Lung microvascular endothelial cell (primary cell): ENCODE data around the gene AFF3. TPM values are rescaled to one million over a fixed set of nuclear protein-coding genes. Genes with fewer than 3 reads are reported as not detected.

ENCODE experiments used
- DNase-seq, 2 donors: peaks; one replicate each; pipeline versions ENCODE4 v3.0.0 to v3.0.0-alpha.2; 2010; ENCODE audit warnings: low read depth in 2 of 2
- total RNA-seq: library from RNA; depleted of rRNA; stranded (reverse); fragments of >200 nt; gene quantifications from 2 replicates; pipeline ENCODE4 v1.2.1, GENCODE V29; 2014

Gene AFF3
- total RNA-seq, 1 donor from 2014 or later, result under 0.01 TPM

DNA sequence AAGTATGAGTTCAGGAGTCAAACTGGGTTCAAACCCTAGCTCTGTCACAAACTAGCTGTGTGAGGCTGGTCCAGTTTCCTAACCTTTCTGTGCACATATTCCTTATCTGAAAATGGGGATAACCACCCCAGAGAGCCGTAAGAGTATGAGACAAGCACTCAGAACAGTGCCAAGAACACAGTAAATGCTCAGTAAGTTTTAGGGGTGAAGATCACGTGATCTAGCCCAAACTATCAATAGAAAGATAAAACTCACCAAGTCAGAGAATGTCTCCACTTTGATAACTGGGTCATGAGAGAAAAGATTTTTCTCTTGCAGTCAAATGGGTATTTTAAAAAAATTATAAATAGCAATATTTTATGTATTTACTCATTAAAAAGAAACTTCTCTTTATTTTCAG lies 433.2 kb downstream of the AFF3 start:
- no peak for DNase-seq

DNA sequence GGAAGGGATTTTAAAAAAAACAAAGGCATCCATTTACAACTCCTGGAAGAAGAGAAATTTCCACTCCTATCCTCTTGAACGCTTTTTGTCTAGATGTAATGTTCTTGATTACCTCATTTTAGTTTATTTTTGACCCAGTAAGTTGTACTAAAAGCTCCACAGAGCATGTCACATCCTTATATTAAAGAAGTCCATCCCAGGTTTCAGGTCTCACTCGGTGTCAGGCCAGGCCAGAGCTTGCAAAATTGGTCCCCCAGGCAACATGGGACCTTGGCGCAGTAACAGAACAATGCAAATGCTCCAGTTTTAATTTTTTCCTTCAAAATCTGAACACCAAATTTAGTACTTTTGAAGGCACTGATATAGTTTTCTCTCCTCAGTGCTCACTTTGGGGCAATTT lies 434.2 kb downstream of the AFF3 start:
- DNase-seq, result no peak

DNA sequence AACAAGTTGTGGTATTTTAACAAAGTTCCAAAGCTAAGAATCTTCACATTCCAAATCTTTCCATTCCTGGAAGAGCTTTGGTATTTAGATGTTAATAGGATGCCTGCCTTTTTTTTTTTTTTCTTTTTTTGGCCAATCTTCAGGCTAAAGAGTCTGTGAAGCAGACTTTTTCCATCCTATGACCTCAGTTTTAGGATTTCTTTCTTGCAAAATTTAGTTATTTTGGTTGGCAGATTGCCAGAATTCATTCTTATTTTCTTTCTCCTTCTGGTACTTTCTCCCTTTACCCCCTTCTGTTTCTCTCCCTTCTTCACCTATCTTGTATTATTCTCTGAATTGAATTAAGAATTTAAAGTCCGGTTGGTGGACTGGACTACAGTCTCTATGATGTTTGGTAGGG lies 434.8 kb downstream of the AFF3 start:
- no peak for DNase-seq

DNA sequence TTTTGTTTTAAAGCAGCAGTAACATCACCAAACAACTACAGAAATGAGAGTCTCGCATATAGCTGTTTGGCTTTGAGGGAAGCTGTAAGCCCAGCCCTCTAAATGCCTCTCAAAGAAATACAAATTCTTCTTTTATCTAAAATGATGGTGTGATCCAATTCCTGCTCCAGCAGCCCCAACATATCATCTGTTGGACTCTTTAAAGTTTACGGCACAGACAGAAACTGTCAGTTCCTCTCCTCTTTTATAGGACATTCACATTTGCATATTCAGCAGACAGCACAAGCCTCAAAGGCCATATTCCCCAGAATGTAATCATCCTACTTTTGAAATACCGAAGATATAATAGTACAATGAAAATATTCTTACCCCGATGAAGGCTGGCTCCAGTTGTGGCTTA lies 435.7 kb downstream of the AFF3 start:
- DNase-seq, result no peak

DNA sequence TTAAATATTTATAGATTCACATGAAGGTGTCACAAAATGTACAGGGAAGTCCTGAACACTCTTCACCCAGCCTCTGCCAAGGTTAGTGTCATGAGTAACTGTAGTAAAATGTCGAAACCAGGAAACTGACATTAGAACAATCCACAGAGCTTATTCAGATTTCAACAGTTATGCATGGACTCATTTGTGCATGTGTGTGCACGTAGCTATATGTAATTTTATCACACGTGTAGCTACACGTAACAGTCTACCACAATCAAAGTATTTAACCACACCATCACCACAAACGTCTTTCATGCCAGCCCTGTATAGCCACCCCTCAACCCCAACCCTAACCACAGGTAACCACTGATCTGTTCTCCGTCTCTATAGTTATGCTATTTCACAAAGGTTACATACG lies 440.9 kb downstream of the AFF3 start:
- DNase-seq, result no peak

DNA sequence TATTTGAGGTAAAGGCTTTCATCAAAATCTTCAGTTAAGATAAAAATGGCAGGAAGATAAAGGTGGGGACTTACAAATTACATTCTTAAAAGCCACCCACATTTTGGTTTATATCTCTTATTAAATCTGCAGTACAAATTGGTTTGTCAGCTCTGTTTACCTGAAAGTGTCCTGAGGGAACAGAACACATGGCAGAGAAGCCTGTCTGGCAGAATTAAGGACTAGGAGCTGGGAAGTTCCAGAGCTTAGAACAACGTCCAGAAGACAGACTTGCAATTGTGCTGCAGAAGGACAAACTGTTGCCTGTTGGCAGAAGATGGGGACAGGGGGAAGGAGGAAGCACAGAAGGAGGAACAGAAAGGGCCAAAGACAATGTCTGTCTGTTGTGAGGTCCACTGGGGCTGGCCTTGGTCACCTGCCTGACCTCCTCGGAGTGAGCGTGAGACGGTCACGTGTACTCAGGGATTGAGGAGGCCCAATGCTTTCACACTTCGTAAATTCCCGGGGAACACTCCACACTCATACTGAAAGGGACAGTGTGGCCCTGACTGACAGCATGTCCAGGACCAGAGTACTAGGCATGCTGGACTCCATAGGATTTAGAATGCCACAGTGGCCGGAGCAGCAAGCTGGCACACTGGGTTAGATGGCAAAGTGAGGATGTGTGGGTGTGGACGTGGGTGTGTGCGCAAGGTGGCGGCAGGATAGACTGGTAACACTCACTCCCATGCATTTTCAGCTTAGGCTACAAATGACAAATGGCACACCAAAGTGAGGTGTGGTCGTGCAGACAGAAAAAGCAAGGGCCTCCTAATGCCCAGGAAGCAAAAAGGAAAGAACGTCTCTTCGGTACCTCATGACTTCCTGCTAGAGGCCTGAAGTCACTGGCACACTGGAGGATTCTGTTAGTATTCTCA lies 441.6 kb downstream of the AFF3 start:
- DNase-seq, result no peak

- DNase-seq, result no peak
These were observed 443.5 kb downstream of the AFF3 start for GRCh38 chr2:99698896-99699295.

DNA sequence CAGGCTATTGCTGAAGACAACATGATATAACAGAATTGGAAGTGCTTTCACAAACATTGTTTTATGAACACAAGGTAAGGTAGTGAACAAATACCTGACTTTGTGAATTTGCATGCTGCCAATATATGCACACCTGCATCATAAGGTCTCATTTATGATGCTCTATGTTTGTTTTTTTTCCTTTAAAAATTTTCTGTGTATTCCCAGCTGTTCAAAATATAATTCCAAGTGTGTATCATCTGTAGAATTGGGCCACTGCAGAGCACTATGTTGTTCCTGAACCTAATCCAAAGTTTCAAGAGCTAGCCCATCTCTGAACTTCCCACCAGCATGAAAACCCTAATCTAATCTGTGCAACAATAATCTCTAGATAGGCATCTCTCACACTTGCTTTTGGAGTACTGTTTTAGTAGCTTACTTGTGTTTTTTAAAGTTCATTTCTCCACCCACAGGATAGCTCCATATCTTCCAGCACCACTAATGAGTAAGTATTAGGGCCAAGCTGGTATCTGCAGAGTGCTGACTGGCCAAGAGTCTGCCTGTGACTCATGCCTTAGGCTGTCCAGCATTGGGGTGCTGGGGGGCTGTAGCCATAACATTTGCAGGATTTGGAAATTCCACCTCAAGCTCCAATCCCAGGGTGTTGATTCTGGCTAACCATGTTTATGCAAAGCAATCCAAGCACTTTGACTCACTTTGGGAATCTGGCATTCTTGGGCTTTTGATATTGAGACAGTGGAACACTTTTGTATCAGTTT lies 444.4 kb downstream of the AFF3 start:
- DNase-seq, result peak in 1 of 2 donors; percentile 8

DNA sequence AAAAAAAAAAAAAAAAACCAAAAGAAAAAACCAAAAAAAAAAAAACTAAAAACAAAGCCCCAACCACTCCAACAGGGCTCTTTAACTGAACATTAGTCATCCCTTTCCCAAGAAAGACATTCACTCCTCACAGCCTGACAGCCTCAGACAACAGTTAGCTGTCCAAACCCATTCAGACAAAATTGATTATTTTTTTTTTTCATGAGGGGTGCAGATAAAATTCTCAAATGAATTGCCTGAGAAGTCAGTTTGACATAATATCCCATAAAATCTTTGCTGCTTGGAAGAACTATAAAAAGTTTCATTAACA lies 446.5 kb downstream of the AFF3 start:
- no peak for DNase-seq

DNA sequence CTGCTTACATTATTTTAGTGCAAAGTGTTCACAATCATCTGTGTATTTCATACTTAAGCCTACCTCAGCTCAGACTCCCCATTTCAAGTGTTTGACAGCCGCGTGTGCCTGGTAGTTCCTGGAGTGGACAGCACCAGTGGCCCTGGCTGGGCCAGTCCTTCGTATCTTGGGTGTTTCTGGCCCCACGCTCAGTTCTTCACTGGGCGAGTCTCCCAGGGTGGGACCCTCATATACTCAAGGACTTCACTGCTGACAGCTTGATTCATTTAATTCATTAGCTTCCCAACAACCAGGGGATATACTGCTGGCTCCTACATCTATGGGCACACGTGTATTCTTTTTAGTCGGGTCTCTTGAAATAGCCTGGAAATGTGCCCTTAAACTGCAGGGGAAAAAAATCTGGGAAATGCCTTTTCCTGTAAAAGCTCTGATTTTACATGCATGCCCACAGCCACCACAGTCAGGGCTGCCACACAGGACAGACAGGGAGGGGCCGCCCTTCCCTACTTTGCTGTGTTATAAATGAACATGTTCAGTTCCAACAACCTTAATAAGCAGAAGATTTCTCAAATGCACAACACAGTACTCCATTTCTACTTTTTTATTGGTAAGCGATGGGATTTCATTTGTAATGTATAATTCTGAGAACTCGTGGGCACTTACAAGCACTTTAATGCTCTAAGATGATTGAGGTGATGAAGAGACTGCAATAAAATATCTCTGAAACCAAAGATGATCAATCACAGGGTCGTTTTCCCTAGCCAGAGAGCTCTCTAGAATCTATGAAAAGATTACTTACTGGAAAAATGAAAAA lies 447.1 kb downstream of the AFF3 start:
- no peak for DNase-seq

DNA sequence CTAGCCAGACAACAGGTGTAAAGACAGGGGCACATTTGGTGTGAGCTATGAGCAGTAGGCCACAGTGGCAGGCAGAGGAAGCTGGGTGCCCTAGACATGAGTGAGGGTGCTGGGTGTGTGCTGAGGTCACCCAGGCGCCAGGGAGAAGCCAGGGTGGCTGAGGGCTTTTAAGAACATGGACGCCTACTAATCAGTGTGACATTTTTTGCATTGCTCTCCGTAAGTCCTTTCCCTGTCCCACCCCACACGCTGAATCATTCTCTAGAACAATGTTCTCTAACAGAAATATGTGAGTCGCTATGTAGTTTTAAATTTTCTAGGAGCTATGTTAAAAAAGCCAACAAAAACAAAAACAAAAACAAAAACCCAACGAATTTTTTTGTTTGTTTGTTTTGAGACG lies 448.1 kb downstream of the AFF3 start:
- DNase-seq, result no peak

DNA sequence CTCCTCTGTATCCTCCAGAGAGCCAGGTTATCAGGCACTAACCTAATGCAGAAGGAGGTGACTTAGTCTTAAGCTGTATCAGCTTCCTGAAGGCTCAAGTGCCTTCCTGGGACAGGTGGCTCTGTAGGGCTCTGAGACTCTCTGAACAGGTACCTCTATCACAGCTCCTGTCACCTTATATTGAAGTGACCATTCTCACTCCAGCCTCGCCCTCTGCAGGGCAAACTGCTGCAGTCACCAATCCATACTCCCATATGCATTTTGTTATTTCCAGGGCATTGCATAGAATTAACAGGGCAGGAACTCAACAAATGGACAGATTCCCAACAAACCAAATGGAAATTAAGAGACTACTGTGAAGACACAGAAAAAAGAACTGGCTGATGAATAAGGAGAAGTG lies 449.6 kb downstream of the AFF3 start:
- no peak for DNase-seq

DNA sequence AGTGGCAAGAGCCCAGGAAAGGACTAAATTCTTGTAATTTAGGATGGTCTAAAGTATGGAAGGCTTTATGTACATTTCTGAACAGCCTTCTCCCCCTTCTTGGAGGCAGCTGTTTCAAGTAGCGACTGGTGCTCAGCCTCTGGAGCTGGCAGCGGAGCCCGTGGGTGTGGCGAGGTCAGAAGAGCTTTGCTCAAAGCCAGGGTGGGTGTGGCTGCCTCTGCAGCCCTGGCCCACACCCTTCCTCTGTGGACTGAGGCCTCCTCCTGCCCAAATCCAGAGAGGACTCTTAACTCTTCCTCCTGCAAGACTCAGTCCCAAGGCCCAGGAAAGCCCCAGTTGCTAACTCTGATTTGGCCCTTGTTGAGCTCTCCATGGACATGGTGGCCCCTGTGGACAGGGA lies 450.5 kb downstream of the AFF3 start:
- DNase-seq, result no peak

DNA sequence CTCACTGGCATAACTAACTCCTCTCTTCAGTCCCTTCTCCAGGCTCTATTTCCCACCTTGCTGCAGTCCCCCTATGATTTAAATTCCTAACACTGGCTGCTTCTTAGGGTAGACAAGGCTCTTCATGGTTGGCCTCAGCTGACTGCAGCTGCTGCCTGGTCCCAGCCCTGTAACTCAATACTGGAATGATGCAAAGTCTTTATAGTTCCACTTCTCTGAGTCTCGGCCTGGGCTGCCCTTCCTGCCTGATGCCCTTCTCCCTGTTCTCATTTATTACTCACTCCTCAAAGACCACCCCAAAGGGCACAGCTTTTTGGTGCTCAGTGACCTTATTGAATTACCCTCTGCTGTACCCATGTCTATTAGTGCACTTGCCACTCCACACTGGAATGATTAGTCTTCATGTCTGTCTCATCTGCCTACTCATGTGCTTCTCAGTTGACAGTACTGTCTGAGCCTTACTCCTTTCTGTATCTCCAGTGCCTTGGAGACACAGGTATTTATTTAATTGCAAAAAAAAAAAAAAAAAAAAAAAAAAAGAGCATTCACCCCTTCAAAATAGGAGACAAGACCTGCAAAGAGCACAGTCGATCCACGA lies 453.1 kb downstream of the AFF3 start:
- DNase-seq, result no peak

GRCh38 chr2:99688699-99689098 lies 453.7 kb downstream of the AFF3 start:
- DNase-seq, result no peak

DNA sequence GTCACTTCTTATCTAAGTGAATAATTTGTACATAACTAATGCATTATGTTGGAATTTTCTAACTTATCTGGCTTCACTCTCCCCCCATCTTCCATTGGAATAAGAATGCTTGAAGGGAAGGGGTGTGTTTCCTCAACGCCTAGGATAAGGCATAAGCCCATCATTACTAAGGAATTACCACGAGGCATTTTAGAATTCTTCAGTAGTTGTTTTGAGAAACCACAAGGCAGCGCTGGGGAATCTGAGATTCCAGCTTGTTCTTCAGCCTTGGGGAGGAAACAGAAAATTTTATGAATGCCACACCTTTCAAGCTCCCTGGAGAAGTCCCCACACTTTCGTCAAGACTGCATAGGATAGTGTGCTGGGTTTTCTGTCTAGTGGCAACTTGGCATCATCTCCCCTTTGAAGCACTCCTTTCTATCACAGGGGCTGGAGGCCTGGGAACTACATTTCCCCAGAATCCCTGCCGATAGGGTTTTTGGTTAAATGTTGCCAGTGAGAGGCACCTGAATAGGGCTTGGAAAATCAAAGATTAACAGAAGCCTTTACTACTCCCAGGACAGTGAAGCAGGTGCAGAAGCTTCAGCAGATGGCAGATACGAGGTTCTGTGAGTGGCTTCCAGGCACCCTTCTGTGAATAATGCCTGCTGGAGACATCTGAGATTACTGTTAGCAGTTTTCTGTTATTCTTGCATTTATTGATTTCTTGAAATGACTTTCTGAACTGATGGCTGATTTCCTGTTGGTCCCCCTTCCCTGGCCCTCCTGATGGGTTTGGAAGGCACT lies 459.9 kb downstream of the AFF3 start:
- DNase-seq, result no peak

GRCh38 chr2:99680946-99681345 lies 461.4 kb downstream of the AFF3 start:
- DNase-seq, result peak in 1 of 2 donors; percentile 52

DNA sequence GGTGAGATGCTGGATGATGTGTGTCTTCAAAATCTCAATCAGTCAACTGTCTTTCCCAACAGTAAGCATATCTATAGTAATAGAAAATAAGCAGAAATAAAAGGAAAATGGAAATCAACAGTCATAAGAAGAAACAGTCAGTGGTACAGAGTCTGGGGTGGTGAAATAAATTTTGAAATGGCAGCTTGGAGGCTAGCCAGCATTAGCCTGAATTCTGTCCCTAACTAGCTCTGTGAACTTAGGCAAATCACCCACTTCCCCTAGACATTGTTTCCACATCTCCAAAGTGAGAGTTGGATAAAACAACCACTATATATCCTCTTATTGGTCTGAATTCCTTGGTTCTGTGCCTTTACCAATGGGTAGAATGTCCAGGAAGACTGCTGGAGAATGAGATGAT lies 462.9 kb downstream of the AFF3 start:
- DNase-seq, result no peak

DNA sequence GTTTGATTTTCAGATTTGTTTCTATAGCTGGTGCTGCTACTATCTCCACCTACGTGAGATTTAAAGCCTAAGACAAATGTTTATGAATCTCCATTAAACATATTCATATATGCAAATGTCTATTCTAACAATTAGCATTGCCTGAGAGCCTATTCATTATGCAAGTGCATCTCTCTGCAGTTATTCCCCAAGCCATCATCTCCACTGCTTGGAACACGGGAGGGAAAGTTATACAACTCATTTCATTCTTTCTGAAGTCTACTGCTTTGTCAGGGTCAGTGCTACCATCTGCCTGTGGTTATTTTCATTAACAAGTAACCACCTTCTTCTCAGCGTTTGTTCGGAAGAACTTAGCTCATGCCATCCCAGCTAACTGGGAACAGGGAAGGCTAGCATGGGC lies 463.8 kb downstream of the AFF3 start:
- no peak for DNase-seq

GRCh38 chr2:99677814-99678213 lies 464.6 kb downstream of the AFF3 start:
- DNase-seq, result no peak

DNA sequence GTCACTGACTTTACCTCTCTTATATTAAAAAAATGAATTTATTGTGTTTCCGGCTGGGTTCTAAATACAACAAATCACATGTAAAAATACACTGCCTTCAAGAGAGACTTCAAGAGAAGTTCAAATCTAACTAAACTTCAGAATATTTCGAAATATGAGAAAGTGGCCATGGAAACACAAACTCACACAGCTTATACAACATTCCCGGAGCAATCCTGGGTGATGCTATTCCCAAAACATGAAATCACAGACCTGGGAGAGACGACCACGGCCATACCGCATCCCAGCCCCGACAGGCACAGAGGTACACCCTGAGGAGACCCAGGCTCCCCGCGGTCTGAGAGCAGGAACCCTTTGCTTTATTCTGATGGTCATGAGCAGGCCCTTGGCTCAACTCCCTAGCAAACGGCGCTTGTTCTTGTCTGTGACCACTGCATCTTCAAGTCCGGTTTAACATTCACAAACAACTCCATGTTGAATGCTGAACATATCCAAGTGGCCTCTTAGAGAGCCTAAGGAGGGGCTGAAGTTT lies 467.2 kb downstream of the AFF3 start:
- no peak for DNase-seq
